OCI-LY1 (cell line): ENCODE measurements around the gene RAE1.
A peak's percentile ranks its signal among the peaks of the same experiment; 100 is the strongest.

Experiments used
- H2AFZ ChIP-seq: fragments of 200-600 bp; sonication (generic), shearing (Covaris generic); 2 replicates; pipeline ENCODE4 v1.6.0; 2014; ENCODE audit warnings: antibody characterized with exemption, mild to moderate bottlenecking, low read length
- H3F3A ChIP-seq: fragments of 200-600 bp; sonication (generic), shearing (Covaris generic); 2 replicates; pipeline ENCODE4 v1.6.0; 2014; ENCODE audit warnings: mild to moderate bottlenecking, antibody characterized with exemption, low read length, moderate library complexity; ENCODE audit not compliant: insufficient read depth
- H3K27ac ChIP-seq: fragments of 200-600 bp; sonication (generic); 2 replicates; pipeline ENCODE4 v1.5.1; 2014; ENCODE audit warnings: low read length, mixed run types, mild to moderate bottlenecking, low read depth; ENCODE audit not compliant: poor library complexity, severe bottlenecking
- H3K27me3 ChIP-seq: fragments of 200-600 bp; sonication (generic); 2 replicates; pipeline ENCODE4 v1.6.0; 2014; ENCODE audit warnings: antibody characterized with exemption, mild to moderate bottlenecking, low read length, moderate library complexity; ENCODE audit not compliant: insufficient read depth
- H3K36me3 ChIP-seq: fragments of 200-600 bp; sonication (generic); 2 replicates; pipeline ENCODE4 v1.6.1; 2014; ENCODE audit warnings: mild to moderate bottlenecking, antibody characterized with exemption, low read length, moderate library complexity, mixed read lengths; ENCODE audit not compliant: insufficient read depth
- H3K4me1 ChIP-seq: fragments of 200-600 bp; sonication (generic); 2 replicates; pipeline ENCODE4 v1.5.1; 2014; ENCODE audit warnings: mild to moderate bottlenecking, low read length, moderate library complexity; ENCODE audit not compliant: insufficient read depth, severe bottlenecking
- H3K4me2 ChIP-seq: fragments of 200-600 bp; sonication (generic), shearing (Covaris generic); 2 replicates; pipeline ENCODE4 v1.6.1; 2014; ENCODE audit warnings: low read length
- H3K4me3 ChIP-seq: fragments of 200-600 bp; sonication (generic); 2 replicates; pipeline ENCODE4 v1.5.1; 2014; ENCODE audit warnings: low read length, low read depth, mild to moderate bottlenecking, mixed read lengths; ENCODE audit not compliant: poor library complexity, severe bottlenecking
- H3K79me2 ChIP-seq: fragments of 200-600 bp; shearing (Covaris generic); 2 replicates; pipeline ENCODE4 v1.6.1; 2016; ENCODE audit warnings: mixed run types, low read length, mixed read lengths; ENCODE audit not compliant: insufficient read depth
- H3K9ac ChIP-seq: fragments of 200-600 bp; sonication (generic), shearing (Covaris generic); 2 replicates; pipeline ENCODE4 v1.6.1; 2014; ENCODE audit warnings: mild to moderate bottlenecking, low read length, mixed read lengths
- H3K9me2 ChIP-seq: fragments of 200-600 bp; sonication (generic), shearing (Covaris generic); 2 replicates; pipeline ENCODE4 v1.6.1; 2014; ENCODE audit warnings: low read depth, mild to moderate bottlenecking, low read length, mixed read lengths
- H3K9me3 ChIP-seq: fragments of 200-600 bp; shearing (Covaris generic); 2 replicates; pipeline ENCODE4 v1.6.1; 2014; ENCODE audit warnings: low read length, mixed read lengths
- H4K20me1 ChIP-seq: fragments of 200-600 bp; sonication (generic), shearing (Covaris generic); 2 replicates; pipeline ENCODE4 v1.6.0; 2016; ENCODE audit warnings: mild to moderate bottlenecking, low read length; ENCODE audit not compliant: insufficient read depth
- CTCF ChIP-seq: fragments of 200-600 bp; sonication (generic), shearing (Covaris generic); IDR thresholded peaks from 2 replicates; pipeline ENCODE4 v1.5.1; 2017; ENCODE audit warnings: mild to moderate bottlenecking, antibody characterized with exemption, low read length, moderate library complexity, mixed read lengths
- EZH2 ChIP-seq: fragments of 200-600 bp; sonication (generic), shearing (Covaris generic); IDR thresholded peaks from 2 replicates; pipeline ENCODE4 v1.8.0; 2017; ENCODE audit warnings: borderline replicate concordance, mixed run types, mild to moderate bottlenecking, antibody characterized with exemption, low read length, moderate library complexity, mixed read lengths

Gene RAE1

GRCh38 chr20:57313230-57313629 is 37.8 kb upstream of the RAE1 start:
- Histone ChIP-seq H3K4me1 (peaks cover 89% of the 10 kb centered on the region), H4K20me1 (no peaks in the 10 kb centered on the region), H3K9me2 (no peaks in the 10 kb centered on the region), H3K9me3 (no peaks in the 10 kb centered on the region), H3K9ac (peak overlapping the region; percentile 40; the same call in 1 of the 2 replicates), H2AFZ (no peak overlapping the region), H3K4me2 (no peak overlapping the region), H3K4me3 (no peak overlapping the region), H3K36me3 (no peaks in the 10 kb centered on the region), H3F3A (peaks cover 9% of the 10 kb centered on the region; the same call in 1 of the 2 replicates), H3K79me2 (no peaks in the 10 kb centered on the region), H3K27me3 (no peaks in the 10 kb centered on the region), H3K27ac (peak overlapping the region; percentile 100)
- TF ChIP-seq EZH2 (no peak), CTCF (no peak)

GRCh38 chr20:57313951-57314350 is 37.1 kb upstream of the RAE1 start:
- H3K79me2 ChIP-seq, result no peaks in the 10 kb centered on the region
- TF ChIP-seq CTCF (no peak), EZH2 (no peak)
- no peak overlapping the region for H3K4me3 ChIP-seq
- H4K20me1 ChIP-seq, result no peaks in the 10 kb centered on the region
- H3K4me1 ChIP-seq, result peaks cover 89% of the 10 kb centered on the region
- H3K9me2 ChIP-seq, result no peaks in the 10 kb centered on the region
- no peak overlapping the region for H2AFZ ChIP-seq
- no peaks in the 10 kb centered on the region for H3K9me3 ChIP-seq
- peak overlapping the region; percentile 100 for H3K27ac ChIP-seq
- no peak overlapping the region for H3K4me2 ChIP-seq
- peaks cover 9% of the 10 kb centered on the region; the same call in 1 of the 2 replicates for H3F3A ChIP-seq
- H3K36me3 ChIP-seq, result no peaks in the 10 kb centered on the region
- H3K27me3 ChIP-seq, result no peaks in the 10 kb centered on the region
- peak overlapping the region; percentile 40; the same call in 1 of the 2 replicates for H3K9ac ChIP-seq

- peak overlapping the region; percentile 60 for H3K4me2 ChIP-seq
- H4K20me1 ChIP-seq, result no peaks in the 10 kb centered on the region
- no peak for TF ChIP-seq EZH2
- TF ChIP-seq CTCF, result no peak
Measured at GRCh38 chr20:57315083-57315975, 35.7 kb upstream of the RAE1 start.

More at GRCh38 chr20:57315083-57315975, 35.7 kb upstream of the RAE1 start:
- peak overlapping the region; percentile 12 for H3K4me3 ChIP-seq
- peak overlapping the region; percentile 100 for H3K27ac ChIP-seq
- peak overlapping the region; percentile 62 for H3K9ac ChIP-seq
- H2AFZ ChIP-seq, result no peak overlapping the region
- H3K9me3 ChIP-seq, result no peaks in the 10 kb centered on the region
- peaks cover 9% of the 10 kb centered on the region; the same call in 1 of the 2 replicates for H3F3A ChIP-seq
- peaks cover 89% of the 10 kb centered on the region for H3K4me1 ChIP-seq
- H3K27me3 ChIP-seq, result no peaks in the 10 kb centered on the region
- H3K79me2 ChIP-seq, result no peaks in the 10 kb centered on the region
- H3K9me2 ChIP-seq, result no peaks in the 10 kb centered on the region
- H3K36me3 ChIP-seq, result no peaks in the 10 kb centered on the region
